ENCODE data around the gene MIPEP. TPM values are rescaled to one million over a fixed set of nuclear protein-coding genes. Genes with fewer than 3 reads are reported as not detected.

Gene MIPEP
- total and polyA plus RNA-seq, 2 donors (not counting 1 experiment from before 2014, with no cell fraction given), result 90.0 to 92.5 TPM

DNA sequence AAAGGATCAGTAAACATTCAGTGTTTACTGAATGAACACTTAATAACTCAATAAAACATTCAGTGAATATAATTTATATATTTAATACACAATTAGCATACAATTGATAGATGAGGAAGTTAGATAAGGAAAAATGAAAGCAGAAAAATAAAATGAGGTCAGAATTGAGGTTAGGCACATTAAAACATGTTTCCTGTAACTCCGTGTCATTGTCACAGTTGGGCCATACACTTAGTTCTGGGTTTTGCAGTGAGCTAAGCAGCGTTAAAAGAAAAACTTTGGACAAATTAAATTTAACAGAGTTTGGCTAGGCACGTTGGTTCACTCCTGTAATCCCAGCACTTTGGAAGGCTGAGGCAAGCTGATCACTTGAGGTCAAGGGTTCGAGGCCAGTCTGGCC is 71.4 kb downstream of the MIPEP start:
- Histone ChIP-seq H3K4me1 (ENCODE audit: control insufficient read depth, extremely low read depth, insufficient read depth, low read length) (no peaks in the 10 kb centered on the region), H3K27ac (ENCODE audit: insufficient read depth, low read length) (no peak overlapping the region), H3K27me3 (ENCODE audit: control insufficient read depth, insufficient read depth, low read length) (no peaks in the 10 kb centered on the region), H4K20me1 (ENCODE audit: control insufficient read depth, extremely low read depth, insufficient read depth, low read length) (no peaks in the 10 kb centered on the region), H3K4me2 (ENCODE audit: extremely low read depth, insufficient read depth, low read length) (no peak overlapping the region), H3K36me3 (ENCODE audit: control insufficient read depth, insufficient read depth, low read length) (no peaks in the 10 kb centered on the region), H3K79me2 (ENCODE audit: control insufficient read depth, insufficient read depth, low read length) (no peaks in the 10 kb centered on the region), H2AFZ (ENCODE audit: low read length) (no peak overlapping the region), H3K9me3 (ENCODE audit: control insufficient read depth, insufficient read depth, low read depth, low read length) (no peaks in the 10 kb centered on the region), H3K9ac (ENCODE audit: insufficient read depth, low read length) (no peak overlapping the region), H3K4me3 (replicated peaks in 1 of 4; ENCODE audit: control extremely low read depth in 1 of 4, insufficient read depth in 1 of 4, low read depth in 3 of 4, low read length in 4 of 4) (no peak overlapping the region)
- TF ChIP-seq, protein P1, sequence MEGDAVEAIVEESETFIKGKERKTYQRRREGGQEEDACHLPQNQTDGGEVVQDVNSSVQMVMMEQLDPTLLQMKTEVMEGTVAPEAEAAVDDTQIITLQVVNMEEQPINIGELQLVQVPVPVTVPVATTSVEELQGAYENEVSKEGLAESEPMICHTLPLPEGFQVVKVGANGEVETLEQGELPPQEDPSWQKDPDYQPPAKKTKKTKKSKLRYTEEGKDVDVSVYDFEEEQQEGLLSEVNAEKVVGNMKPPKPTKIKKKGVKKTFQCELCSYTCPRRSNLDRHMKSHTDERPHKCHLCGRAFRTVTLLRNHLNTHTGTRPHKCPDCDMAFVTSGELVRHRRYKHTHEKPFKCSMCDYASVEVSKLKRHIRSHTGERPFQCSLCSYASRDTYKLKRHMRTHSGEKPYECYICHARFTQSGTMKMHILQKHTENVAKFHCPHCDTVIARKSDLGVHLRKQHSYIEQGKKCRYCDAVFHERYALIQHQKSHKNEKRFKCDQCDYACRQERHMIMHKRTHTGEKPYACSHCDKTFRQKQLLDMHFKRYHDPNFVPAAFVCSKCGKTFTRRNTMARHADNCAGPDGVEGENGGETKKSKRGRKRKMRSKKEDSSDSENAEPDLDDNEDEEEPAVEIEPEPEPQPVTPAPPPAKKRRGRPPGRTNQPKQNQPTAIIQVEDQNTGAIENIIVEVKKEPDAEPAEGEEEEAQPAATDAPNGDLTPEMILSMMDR (conservative IDR thresholded peaks at IDR 0.05 in 1 of 2, IDR thresholded peaks at IDR 0.05 in 1 of 2; ENCODE audit: low read depth in 1 of 2, low read length in 2 of 2), result no peak
- TF ChIP-seq EZH2 (IDR thresholded peaks at IDR 0.05; ENCODE audit: low read length, missing control alignments), result no peak
- DNase-seq (ENCODE audit: low read depth in 2 of 2), result no peak

DNA sequence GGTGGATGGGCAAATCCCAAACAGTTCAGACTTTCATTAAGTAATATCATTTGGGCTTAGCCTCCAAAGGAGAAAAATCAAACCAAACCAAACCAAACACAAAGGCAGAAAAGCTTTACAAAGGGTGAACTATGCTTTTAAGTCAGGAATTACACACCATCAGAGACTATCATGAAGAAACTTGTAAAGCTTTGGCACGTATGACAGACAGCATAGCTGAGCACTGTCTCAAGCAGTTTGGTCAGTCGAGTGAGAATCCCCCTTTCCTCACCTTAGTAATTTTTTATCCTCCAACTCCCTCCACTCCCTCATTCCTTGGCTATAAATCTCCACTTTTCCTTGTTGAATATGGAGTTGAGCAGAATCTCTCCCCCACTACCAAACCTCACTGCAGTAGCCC is 72.1 kb downstream of the MIPEP start:
- H3K79me2 ChIP-seq (ENCODE audit: control insufficient read depth, insufficient read depth, low read length), result no peaks in the 10 kb centered on the region
- H3K9ac ChIP-seq (ENCODE audit: insufficient read depth, low read length), result no peak overlapping the region
- no peak overlapping the region for H2AFZ ChIP-seq (ENCODE audit: low read length)
- no peak overlapping the region for H3K4me2 ChIP-seq (ENCODE audit: extremely low read depth, insufficient read depth, low read length)
- TF ChIP-seq, protein P1 (conservative IDR thresholded peaks at IDR 0.05 in 1 of 2, IDR thresholded peaks at IDR 0.05 in 1 of 2; ENCODE audit: low read depth in 1 of 2, low read length in 2 of 2), result no peak
- no peak for TF ChIP-seq EZH2 (IDR thresholded peaks at IDR 0.05; ENCODE audit: low read length, missing control alignments)
- H3K27ac ChIP-seq (ENCODE audit: insufficient read depth, low read length), result no peak overlapping the region
- no peaks in the 10 kb centered on the region for H3K9me3 ChIP-seq (ENCODE audit: control insufficient read depth, insufficient read depth, low read depth, low read length)
- H3K27me3 ChIP-seq (ENCODE audit: control insufficient read depth, insufficient read depth, low read length), result no peaks in the 10 kb centered on the region
- DNase-seq (ENCODE audit: low read depth in 2 of 2), result no peak
- H3K36me3 ChIP-seq (ENCODE audit: control insufficient read depth, insufficient read depth, low read length), result no peaks in the 10 kb centered on the region
- H3K4me1 ChIP-seq (ENCODE audit: control insufficient read depth, extremely low read depth, insufficient read depth, low read length), result no peaks in the 10 kb centered on the region
- H3K4me3 ChIP-seq (replicated peaks in 1 of 4; ENCODE audit: control extremely low read depth in 1 of 4, insufficient read depth in 1 of 4, low read depth in 3 of 4, low read length in 4 of 4), result no peak overlapping the region
- no peaks in the 10 kb centered on the region for H4K20me1 ChIP-seq (ENCODE audit: control insufficient read depth, extremely low read depth, insufficient read depth, low read length)

DNA sequence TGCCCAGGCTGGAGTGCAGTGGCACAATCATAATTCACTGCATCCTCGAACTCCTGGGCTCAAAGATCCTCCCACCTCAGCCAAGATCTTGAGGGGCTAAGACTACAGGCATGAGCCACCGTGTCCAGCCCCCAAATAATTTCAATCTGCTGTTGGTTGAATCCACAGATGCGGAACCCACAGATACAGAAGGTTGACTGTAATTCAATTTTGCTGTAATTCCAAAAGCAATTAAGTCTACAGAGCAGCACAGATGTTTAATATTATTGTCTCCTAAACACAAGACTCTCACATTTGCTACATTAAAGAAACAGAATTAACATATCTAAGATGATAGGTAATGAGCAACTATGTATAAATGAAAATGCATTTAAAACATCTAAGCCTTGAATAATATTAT is 75.6 kb downstream of the MIPEP start:
- no peak overlapping the region for H3K9ac ChIP-seq (ENCODE audit: insufficient read depth, low read length)
- H3K27me3 ChIP-seq (ENCODE audit: control insufficient read depth, insufficient read depth, low read length), result no peaks in the 10 kb centered on the region
- H3K4me2 ChIP-seq (ENCODE audit: extremely low read depth, insufficient read depth, low read length), result no peak overlapping the region
- no peak overlapping the region for H3K27ac ChIP-seq (ENCODE audit: insufficient read depth, low read length)
- H3K79me2 ChIP-seq (ENCODE audit: control insufficient read depth, insufficient read depth, low read length), result no peaks in the 10 kb centered on the region
- no peak for DNase-seq (ENCODE audit: low read depth in 2 of 2)
- no peaks in the 10 kb centered on the region for H3K36me3 ChIP-seq (ENCODE audit: control insufficient read depth, insufficient read depth, low read length)
- no peak overlapping the region for H3K4me3 ChIP-seq (replicated peaks in 1 of 4; ENCODE audit: control extremely low read depth in 1 of 4, insufficient read depth in 1 of 4, low read depth in 3 of 4, low read length in 4 of 4)
- no peaks in the 10 kb centered on the region for H4K20me1 ChIP-seq (ENCODE audit: control insufficient read depth, extremely low read depth, insufficient read depth, low read length)
- H2AFZ ChIP-seq (ENCODE audit: low read length), result no peak overlapping the region
- no peaks in the 10 kb centered on the region for H3K9me3 ChIP-seq (ENCODE audit: control insufficient read depth, insufficient read depth, low read depth, low read length)
- TF ChIP-seq, protein P1 (conservative IDR thresholded peaks at IDR 0.05 in 1 of 2, IDR thresholded peaks at IDR 0.05 in 1 of 2; ENCODE audit: low read depth in 1 of 2, low read length in 2 of 2), result no peak
- no peak for TF ChIP-seq EZH2 (IDR thresholded peaks at IDR 0.05; ENCODE audit: low read length, missing control alignments)
- H3K4me1 ChIP-seq (ENCODE audit: control insufficient read depth, extremely low read depth, insufficient read depth, low read length), result no peaks in the 10 kb centered on the region
